GM23248 (cell line): ENCODE results near the gene TNFRSF4. TPM values are rescaled to one million over a fixed set of nuclear protein-coding genes. Genes with fewer than 3 reads are reported as not detected.
A peak's percentile ranks its signal among the peaks of the same experiment; 100 is the strongest.

Source experiments
- DNase-seq: peaks from one replicate; pipeline ENCODE4 v3.0.0-alpha.2; 2015
- H2AFZ ChIP-seq: fragments of 200-600 bp; sonication (generic); 2 replicates; pipeline ENCODE4 v1.6.1; 2016; ENCODE audit warnings: antibody characterized with exemption
- H3F3A ChIP-seq: fragments of 200-600 bp; sonication (generic); 2 replicates; pipeline ENCODE4 v1.6.1; 2016; ENCODE audit warnings: mild to moderate bottlenecking, antibody characterized with exemption, mixed run types; ENCODE audit not compliant: insufficient read depth
- H3K27ac ChIP-seq: fragments of 200-600 bp; sonication (generic); 2 replicates; pipeline ENCODE4 v1.5.1; 2016; ENCODE audit warnings: mild to moderate bottlenecking
- H3K27me3 ChIP-seq: fragments of 200-600 bp; sonication (generic); replicated peaks from 2 replicates; pipeline ENCODE4 v1.6.1; 2016; ENCODE audit warnings: mild to moderate bottlenecking; ENCODE audit not compliant: insufficient read depth
- H3K36me3 ChIP-seq: fragments of 200-600 bp; sonication (generic); 2 replicates; pipeline ENCODE4 v1.6.1; 2016; ENCODE audit warnings: low read depth, mild to moderate bottlenecking
- H3K4me1 ChIP-seq: fragments of 200-600 bp; sonication (generic); 2 replicates; pipeline ENCODE4 v1.6.1; 2016; ENCODE audit warnings: mild to moderate bottlenecking; ENCODE audit not compliant: insufficient read depth
- H3K4me2 ChIP-seq: fragments of 200-600 bp; sonication (generic); one replicate; pipeline ENCODE4 v1.6.1; 2016; ENCODE audit warnings: mild to moderate bottlenecking; ENCODE audit not compliant: unreplicated experiment
- H3K4me3 ChIP-seq: fragments of 200-600 bp; sonication (generic); 2 replicates; pipeline ENCODE4 v1.5.1; 2016; ENCODE audit warnings: mild to moderate bottlenecking
- H3K79me2 ChIP-seq: fragments of 200-600 bp; sonication (generic); 2 replicates; pipeline ENCODE4 v1.6.1; 2016; ENCODE audit warnings: mild to moderate bottlenecking; ENCODE audit not compliant: insufficient read depth
- H3K9ac ChIP-seq: fragments of 200-600 bp; sonication (generic); 2 replicates; pipeline ENCODE4 v1.6.1; 2016; ENCODE audit warnings: mild to moderate bottlenecking
- H3K9me2 ChIP-seq: fragments of 200-600 bp; sonication (generic); 2 replicates; pipeline ENCODE4 v1.6.1; 2016; ENCODE audit warnings: mixed run types, mild to moderate bottlenecking, moderate library complexity; ENCODE audit not compliant: insufficient read depth
- H3K9me3 ChIP-seq: fragments of 200-600 bp; sonication (generic); one replicate; pipeline ENCODE4 v1.6.1; 2017; ENCODE audit warnings: low read depth
- H4K20me1 ChIP-seq: fragments of 200-600 bp; sonication (generic); 2 replicates; pipeline ENCODE4 v1.6.0; 2016; ENCODE audit not compliant: insufficient read depth
- EZH2 ChIP-seq: fragments of 200-600 bp; sonication (generic); IDR thresholded peaks from 2 replicates; pipeline ENCODE4 v1.6.1; 2018; ENCODE audit warnings: antibody characterized with exemption, mild to moderate bottlenecking; ENCODE audit not compliant: insufficient read depth, poor library complexity, severe bottlenecking
- EZH2phosphoT487 ChIP-seq: fragments of 200-600 bp; sonication (generic); IDR thresholded peaks from 2 replicates; pipeline ENCODE4 v1.6.1; 2018; ENCODE audit warnings: antibody characterized with exemption, moderate library complexity, mild to moderate bottlenecking, low read depth; ENCODE audit not compliant: insufficient read depth
- WGBS, 2 experiments: methylation state at CpG; one replicate each; pipeline ENCODE4 v1.1.6; 2015 to 2017; ENCODE audit warnings: low lambda C conversion rate in 2 of 2, low coverage in 1 of 2; ENCODE audit errors: missing lambda C conversion rate in 2 of 2; 5-methylcytosine and 5-hydroxymethylcytosine counted together
- in situ Hi-C: fragments of 300-500 bp; cut with MboI; formaldehyde crosslinking; loops from 2 replicates; pipeline ENCODE4 v1.15.0; 2020
- polyA plus RNA-seq: library from polyadenylated mRNA; unstranded; fragments of >200 nt; fragmentation: Nextera tagmentation; extraction: Ambion mirVana; gene quantifications from 2 replicates; pipeline ENCODE4 v1.2.1, GENCODE V29; 2016
- total RNA-seq: library from RNA; depleted of rRNA; stranded (reverse); fragments of >200 nt; shearing (Covaris generic); gene quantifications from 2 replicates; pipeline ENCODE4 v1.2.3, GENCODE V29; 2014

Gene TNFRSF4
- total and polyA plus RNA-seq, 2 experiments from 2014 or later = not detected

GRCh38 chr1:1243807-1244191 lies 29.8 kb upstream of the TNFRSF4 start:
- Histone ChIP-seq H3K27ac (no peak overlapping the region), H3F3A (no peaks in the 10 kb centered on the region), H3K4me1 (no peaks in the 10 kb centered on the region), H3K9me3 (no peaks in the 10 kb centered on the region), H3K9ac (no peak overlapping the region), H3K9me2 (no peaks in the 10 kb centered on the region), H3K79me2 (no peaks in the 10 kb centered on the region), H3K36me3 (no peaks in the 10 kb centered on the region), H3K27me3 (no peaks in the 10 kb centered on the region), H2AFZ (no peak overlapping the region), H3K4me2 (no peak overlapping the region), H4K20me1 (no peaks in the 10 kb centered on the region), H3K4me3 (no peak overlapping the region)
- peak; percentile 20 for DNase-seq
- TF ChIP-seq EZH2 (no peak), EZH2phosphoT487 (no peak)
- WGBS, 2 experiments = 71 to 73% methylated on average over 13 to 23 of the region's 23 CpGs
- in situ Hi-C loops = no loop called here

GRCh38 chr1:1243266-1243660 lies 29.3 kb upstream of the TNFRSF4 start:
- TF ChIP-seq EZH2 (no peak), EZH2phosphoT487 (no peak)
- in situ Hi-C loops = no loop called here
- Histone ChIP-seq H3K9ac (no peak overlapping the region), H3K27me3 (no peaks in the 10 kb centered on the region), H3K79me2 (no peaks in the 10 kb centered on the region), H3K36me3 (no peaks in the 10 kb centered on the region), H3F3A (no peaks in the 10 kb centered on the region), H3K9me2 (no peaks in the 10 kb centered on the region), H3K4me3 (no peak overlapping the region), H4K20me1 (no peaks in the 10 kb centered on the region), H3K27ac (no peak overlapping the region), H2AFZ (no peak overlapping the region), H3K4me2 (no peak overlapping the region), H3K4me1 (no peaks in the 10 kb centered on the region), H3K9me3 (no peaks in the 10 kb centered on the region)
- no peak for DNase-seq
- WGBS, 2 experiments = 94 to 95% methylated on average over 13 to 19 of the region's 23 CpGs

DNA sequence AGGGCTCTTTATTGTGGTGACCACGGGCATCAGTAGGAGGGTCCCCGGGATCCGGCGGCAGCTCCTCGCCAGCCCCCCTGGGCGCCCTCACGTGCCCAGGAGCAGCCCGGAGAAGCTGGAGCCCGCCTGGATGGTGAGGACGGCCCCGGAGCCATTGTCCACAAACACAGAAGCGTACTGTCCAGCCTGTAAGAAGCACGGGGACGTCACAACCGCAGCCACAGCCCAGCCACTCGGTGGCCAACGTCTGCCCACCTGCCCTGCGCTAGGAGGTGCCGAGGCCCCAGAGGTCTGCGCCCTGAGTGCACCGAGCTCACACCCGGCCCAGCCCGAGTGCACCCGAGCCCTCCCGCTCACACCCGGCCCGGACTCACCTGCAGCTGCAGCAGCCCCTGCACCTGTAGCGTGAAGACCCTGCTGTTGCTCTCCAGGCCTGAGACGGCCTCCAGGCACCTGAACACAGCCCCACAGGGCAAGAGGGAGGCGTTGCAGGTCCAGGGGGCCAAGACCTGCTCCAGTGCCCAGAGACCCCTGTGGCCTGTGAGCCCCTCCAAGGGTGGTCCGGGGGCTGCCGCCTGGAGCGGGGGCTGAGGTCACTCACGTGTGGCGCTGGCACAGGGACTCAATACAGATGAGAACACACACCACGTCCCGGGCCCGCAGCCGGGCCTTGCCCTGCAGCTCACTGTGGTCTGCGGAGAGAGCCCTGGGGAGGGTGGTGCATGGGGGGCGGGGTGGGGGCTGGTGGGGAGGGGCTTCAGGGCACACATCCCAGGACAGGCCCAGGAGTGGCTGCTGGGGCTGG lies 28.7 kb upstream of the TNFRSF4 start:
- no peaks in the 10 kb centered on the region for H3K9me2 ChIP-seq
- no peaks in the 10 kb centered on the region for H3K79me2 ChIP-seq

DNA sequence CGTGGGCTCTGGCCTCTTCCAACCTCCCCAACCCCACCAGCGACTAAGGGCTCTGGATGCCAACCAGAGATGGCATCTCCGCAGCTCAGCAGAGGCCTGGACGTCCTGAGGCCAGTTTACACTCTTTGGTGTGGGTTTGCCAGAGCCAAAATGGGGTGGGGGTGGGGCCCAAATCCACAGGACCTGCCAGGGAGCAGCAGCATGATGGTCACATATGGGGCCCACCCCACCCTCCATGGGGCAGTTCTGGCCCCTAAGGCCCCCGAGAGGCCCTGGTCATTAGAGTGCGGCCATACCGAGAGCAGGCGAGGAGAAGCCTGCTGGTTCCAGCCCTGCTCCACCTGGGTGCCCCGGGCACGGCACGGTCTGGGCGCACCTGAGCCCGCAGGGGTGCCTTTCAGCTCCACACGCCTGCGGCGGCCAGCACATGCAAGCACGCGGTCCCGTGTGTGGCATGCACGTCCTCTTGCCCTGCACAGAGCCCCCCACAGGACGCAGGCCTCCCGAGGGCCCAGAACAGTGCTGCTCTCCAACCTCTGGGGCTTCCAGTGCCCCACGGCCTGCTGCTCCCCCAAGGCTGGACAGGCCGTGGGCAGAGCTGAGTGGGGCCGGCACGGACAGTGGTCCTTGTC lies 27.8 kb upstream of the TNFRSF4 start:
- Histone ChIP-seq H4K20me1 (no peaks in the 10 kb centered on the region), H3K27ac (no peak overlapping the region), H2AFZ (no peak overlapping the region), H3K4me1 (no peaks in the 10 kb centered on the region), H3K9me2 (no peaks in the 10 kb centered on the region), H3K79me2 (no peaks in the 10 kb centered on the region), H3K27me3 (no peaks in the 10 kb centered on the region), H3K9me3 (no peaks in the 10 kb centered on the region), H3F3A (no peaks in the 10 kb centered on the region), H3K4me3 (no peak overlapping the region), H3K9ac (no peak overlapping the region), H3K4me2 (no peak overlapping the region), H3K36me3 (no peaks in the 10 kb centered on the region)
- in situ Hi-C loops = no loop called here
- TF ChIP-seq EZH2 (no peak), EZH2phosphoT487 (no peak)
- no peak for DNase-seq
- WGBS, 2 experiments = 83 to 86% methylated on average over 26 of the region's 26 CpGs

More for the DNA sequence above, 28.7 kb upstream of the TNFRSF4 start:
- Histone ChIP-seq H3K36me3 (no peaks in the 10 kb centered on the region), H3K4me1 (no peaks in the 10 kb centered on the region), H3K27ac (no peak overlapping the region), H2AFZ (no peak overlapping the region), H4K20me1 (no peaks in the 10 kb centered on the region), H3K4me3 (no peak overlapping the region), H3K9me3 (no peaks in the 10 kb centered on the region), H3K4me2 (no peak overlapping the region), H3F3A (no peaks in the 10 kb centered on the region), H3K9ac (no peak overlapping the region), H3K27me3 (no peaks in the 10 kb centered on the region)
- 88 to 89% methylated on average over 33 to 41 of the region's 41 CpGs for WGBS, 2 experiments
- in situ Hi-C loops = no loop called here
- no peak for TF ChIP-seq EZH2phosphoT487
- no peak for TF ChIP-seq EZH2
- no peak for DNase-seq
